Thyroid gland (tissue), 4 donors: ENCODE measurements around the gene PCDHA4.
"Not testable (repeated sequence)": the region's sequence is repeated elsewhere in the genome, so short reads cannot be mapped to it uniquely, and the experiment has no call there.

Experiments
- POLR2A ChIP-seq, 2 donors: fragments of 450-650 bp; IDR thresholded peaks; one replicate each; pipeline ENCODE4 v1.6.1; 2017; ENCODE audit warnings: antibody characterized with exemption in 2 of 2, mild to moderate bottlenecking in 2 of 2, moderate library complexity in 1 of 2
- TF ChIP-seq, protein P1 (sequence below), 6 experiments: fragments of 200-600 bp in 3 of 6; fragments of 450-650 bp in 3 of 6; sonication (generic) in 3 of 6; IDR thresholded peaks; one replicate each; pipeline ENCODE4 v1.5.1; 2016 to 2019; ENCODE audit warnings: antibody characterized with exemption in 6 of 6, mild to moderate bottlenecking in 2 of 6, inconsistent platforms in 1 of 6, moderate library complexity in 1 of 6

GRCh38 chr5:140787422-140787821, 19.4 kb upstream of the PCDHA4 start:
- TF ChIP-seq, protein P1, sequence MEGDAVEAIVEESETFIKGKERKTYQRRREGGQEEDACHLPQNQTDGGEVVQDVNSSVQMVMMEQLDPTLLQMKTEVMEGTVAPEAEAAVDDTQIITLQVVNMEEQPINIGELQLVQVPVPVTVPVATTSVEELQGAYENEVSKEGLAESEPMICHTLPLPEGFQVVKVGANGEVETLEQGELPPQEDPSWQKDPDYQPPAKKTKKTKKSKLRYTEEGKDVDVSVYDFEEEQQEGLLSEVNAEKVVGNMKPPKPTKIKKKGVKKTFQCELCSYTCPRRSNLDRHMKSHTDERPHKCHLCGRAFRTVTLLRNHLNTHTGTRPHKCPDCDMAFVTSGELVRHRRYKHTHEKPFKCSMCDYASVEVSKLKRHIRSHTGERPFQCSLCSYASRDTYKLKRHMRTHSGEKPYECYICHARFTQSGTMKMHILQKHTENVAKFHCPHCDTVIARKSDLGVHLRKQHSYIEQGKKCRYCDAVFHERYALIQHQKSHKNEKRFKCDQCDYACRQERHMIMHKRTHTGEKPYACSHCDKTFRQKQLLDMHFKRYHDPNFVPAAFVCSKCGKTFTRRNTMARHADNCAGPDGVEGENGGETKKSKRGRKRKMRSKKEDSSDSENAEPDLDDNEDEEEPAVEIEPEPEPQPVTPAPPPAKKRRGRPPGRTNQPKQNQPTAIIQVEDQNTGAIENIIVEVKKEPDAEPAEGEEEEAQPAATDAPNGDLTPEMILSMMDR (IDR thresholded peaks at IDR 0.05), result not testable (repeated sequence)
- not testable (repeated sequence) for TF ChIP-seq POLR2A (IDR thresholded peaks at IDR 0.05)
